ENCODE data around the gene C6orf118.

The C6orf118 gene

GRCh38 chr6:165306955-165307354 is 2.5 kb downstream of the C6orf118 start:
- no peak for TF ChIP-seq CTCF (IDR thresholded peaks at IDR 0.05; ENCODE audit: low read depth, low read length)
- no peak for DNase-seq (ENCODE audit: extremely low read depth, low read depth)

GRCh38 chr6:165301372-165302246 is 7.8 kb downstream of the C6orf118 start:
- no peak for DNase-seq (ENCODE audit: extremely low read depth, low read depth)
- TF ChIP-seq CTCF (IDR thresholded peaks at IDR 0.05; ENCODE audit: low read depth, low read length), result no peak

- no peak for DNase-seq (ENCODE audit: extremely low read depth, low read depth)
- TF ChIP-seq CTCF (IDR thresholded peaks at IDR 0.05; ENCODE audit: low read depth, low read length), result no peak
Observed at GRCh38 chr6:165300422-165300936, 8.9 kb downstream of the C6orf118 start.

GRCh38 chr6:165298875-165299274 is 10.5 kb downstream of the C6orf118 start:
- DNase-seq (ENCODE audit: extremely low read depth, low read depth), result no peak
- TF ChIP-seq CTCF (IDR thresholded peaks at IDR 0.05; ENCODE audit: low read depth, low read length), result no peak

- no peak for DNase-seq (ENCODE audit: extremely low read depth, low read depth)
- TF ChIP-seq CTCF (IDR thresholded peaks at IDR 0.05; ENCODE audit: low read depth, low read length), result no peak
Observed at GRCh38 chr6:165298402-165298801, 11.0 kb downstream of the C6orf118 start.

GRCh38 chr6:165292657-165293056 is 16.7 kb downstream of the C6orf118 start:
- TF ChIP-seq CTCF (IDR thresholded peaks at IDR 0.05; ENCODE audit: low read depth, low read length), result no peak
- DNase-seq (ENCODE audit: extremely low read depth, low read depth), result no peak

GRCh38 chr6:165274611-165275010 is 34.8 kb downstream of the C6orf118 start:
- no peak for TF ChIP-seq CTCF (IDR thresholded peaks at IDR 0.05; ENCODE audit: low read depth, low read length)
- no peak for DNase-seq (ENCODE audit: extremely low read depth, low read depth)

All from AG09319 (cell line).